GM18858 (cell line): ENCODE results near the gene C16orf89.
"Not testable (repeated sequence)": the region's sequence is repeated elsewhere in the genome, so short reads cannot be mapped to it uniquely, and the experiment has no call there.

ENCODE experiments used
- ATAC-seq: cut with Tn5 transposase; IDR thresholded peaks from one replicate; pipeline ENCODE4 v1.9.1; 2021; ENCODE audit not compliant: unreplicated experiment

The C16orf89 gene

DNA sequence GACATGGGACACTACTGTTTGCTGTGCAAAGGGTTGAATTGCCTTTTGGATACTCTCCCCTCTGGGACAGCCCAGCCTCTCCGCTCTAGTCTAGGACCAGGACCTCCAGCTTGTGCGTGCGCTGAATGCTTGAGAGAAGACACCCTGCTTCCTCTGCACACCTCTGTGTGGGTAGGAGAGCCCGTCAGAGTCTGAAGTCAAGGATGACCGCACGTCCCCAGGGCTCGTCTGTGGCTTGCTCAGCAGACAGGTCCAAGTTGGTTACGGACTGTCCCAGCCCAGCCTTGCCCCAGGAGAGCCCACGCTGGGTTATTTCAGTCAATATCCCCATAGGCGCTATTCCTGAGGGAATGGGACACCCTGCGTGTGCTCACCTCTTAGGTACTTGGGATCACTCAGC, 3.7 kb downstream of the C16orf89 start:
- no peak for ATAC-seq

DNA sequence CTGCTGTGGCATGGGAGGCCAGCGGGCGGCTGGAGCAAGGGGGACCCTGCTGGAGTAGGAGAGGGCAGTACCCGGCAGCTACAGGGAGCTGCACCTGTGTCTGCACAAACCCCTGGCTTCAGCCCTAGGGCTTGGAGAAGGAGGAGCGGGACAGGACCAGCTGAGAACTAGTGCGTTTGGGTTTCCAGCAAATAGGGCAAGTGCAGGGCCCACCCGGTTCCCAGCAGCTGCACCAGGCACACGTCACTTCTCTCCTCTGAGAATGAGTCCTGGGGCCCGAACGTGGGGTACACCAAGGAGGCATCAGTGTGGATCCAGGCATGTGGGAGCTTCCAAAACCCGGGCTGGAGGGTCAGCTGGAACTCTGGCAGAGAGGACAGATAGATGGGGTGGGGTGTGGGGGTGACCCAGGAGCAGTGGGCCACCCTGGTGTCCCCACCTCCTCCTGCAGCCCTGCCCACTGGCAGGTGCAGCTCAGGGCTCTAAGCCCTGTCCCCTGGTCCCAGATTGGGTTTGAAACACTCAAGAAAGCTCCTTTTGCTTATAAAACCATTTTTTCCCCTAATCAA, 5.6 kb downstream of the C16orf89 start:
- ATAC-seq = no peak

DNA sequence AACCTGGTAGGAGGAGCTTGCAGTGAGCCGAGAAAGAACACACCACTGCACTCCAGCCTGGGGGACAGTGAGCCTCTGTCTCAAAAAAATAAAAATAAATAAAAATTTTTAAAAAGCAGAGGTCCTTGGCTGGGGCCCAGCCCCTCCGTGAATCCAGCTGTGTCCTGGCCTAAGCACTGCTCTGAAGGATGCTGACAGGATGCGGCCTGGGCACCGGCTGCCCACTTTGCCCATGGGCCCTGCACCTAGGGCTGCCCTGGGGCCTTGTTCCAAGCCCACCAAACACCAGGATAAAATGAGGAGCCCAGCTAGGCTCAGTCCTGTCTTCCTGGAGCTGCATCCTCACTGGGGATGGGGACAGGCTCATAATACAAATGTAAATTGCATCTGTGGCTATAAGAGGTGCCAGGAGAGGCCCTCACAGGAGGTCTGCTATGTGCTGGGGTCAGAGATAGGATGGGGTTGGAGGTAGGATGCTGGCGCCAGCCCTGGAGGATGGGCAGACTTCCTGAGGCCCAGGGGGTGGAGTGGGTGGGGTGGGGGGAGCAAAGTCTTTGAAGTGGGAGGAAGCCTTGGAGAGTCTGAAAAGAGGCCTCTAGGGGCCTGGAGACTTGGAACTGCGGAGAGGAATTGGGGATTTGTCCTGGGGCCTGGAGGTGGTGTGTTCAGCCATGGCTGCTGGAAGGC, 6.2 kb downstream of the C16orf89 start:
- no peak for ATAC-seq

DNA sequence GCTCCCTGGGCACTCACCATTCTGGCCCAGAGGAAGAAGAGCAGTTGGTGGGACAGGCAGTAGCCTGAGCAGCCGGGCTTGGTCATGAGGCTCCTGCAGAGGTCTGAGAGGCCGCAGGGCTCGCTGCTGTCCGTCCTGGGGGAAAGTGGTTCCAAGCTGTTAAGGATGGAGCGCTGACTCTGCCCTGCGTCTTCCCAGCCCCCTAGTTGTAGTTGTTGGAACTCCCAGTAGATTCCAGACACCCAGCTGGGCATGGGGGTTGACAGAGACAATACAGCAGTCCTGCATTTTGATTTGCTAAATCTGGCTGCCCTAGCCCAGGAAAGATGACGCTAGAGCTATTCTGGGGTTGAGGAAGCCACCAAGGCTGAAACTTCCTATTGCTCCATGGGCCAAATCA, 7.3 kb downstream of the C16orf89 start:
- ATAC-seq = no peak

DNA sequence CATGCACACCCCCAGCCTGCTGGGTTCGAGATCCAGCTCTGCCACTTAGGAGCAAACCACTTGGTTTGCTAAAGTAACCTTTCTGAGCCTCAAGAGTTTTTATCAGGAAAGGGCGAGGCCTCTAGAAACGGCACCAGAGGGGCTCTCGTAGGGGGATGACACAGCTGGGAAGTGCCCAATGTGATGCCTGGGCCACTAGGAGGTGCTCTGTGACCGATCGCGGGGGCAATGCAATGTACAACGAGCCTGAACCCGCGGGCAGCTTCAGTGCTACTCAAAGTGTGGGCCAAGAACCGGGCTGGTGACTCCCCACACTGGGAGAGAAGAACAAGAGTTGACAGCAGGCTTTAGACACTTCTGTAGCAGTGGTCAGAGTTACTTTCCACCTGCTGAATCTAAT, 9.4 kb downstream of the C16orf89 start:
- ATAC-seq = peak; percentile 42

DNA sequence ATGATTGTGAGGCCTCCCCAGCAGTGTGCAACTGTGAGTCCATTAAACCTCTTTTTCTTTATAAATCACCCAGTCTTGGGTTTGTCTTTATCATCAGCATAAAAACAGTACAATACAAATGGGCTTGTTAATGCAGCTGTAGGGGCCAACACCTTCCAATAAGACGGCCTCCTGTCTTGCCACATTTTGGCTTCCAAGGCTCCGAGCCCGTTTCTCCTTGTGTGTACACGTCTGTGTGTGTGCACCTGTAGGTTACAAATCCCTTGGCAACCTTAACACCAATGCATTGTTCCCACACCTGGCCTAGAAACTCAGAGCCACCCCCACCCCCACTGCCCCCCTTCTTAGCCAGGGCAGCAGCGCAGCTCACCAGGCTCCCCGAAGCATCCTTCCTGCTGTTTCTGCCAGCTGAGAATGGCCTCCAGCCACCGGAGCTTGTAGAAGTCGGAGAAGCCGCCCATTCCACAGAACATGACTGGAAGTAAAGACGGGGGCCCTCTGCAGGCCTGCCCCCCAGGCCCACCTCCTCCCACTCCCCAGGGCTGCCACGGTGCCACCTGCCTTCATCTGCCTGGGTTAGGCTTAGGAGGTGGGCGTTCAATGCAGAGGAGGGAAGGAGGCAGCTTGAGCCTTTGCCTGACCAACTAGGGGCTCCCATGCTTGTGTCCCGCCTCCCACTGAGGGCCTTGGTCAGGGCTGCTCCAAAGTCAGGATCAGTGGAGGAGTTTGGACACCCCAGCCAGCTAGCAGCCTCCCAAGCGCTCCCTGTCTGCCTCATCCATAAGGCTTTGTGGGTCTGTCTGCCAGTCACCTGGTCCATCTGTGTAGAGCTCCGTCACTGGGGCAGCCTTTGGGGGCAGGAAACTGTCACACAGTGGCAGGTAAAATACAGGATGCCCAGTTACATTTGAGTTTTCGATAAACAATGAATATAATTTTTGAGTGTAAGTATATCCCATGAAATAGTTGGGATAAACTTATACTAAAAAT, 10.6 kb downstream of the C16orf89 start:
- ATAC-seq = no peak

DNA sequence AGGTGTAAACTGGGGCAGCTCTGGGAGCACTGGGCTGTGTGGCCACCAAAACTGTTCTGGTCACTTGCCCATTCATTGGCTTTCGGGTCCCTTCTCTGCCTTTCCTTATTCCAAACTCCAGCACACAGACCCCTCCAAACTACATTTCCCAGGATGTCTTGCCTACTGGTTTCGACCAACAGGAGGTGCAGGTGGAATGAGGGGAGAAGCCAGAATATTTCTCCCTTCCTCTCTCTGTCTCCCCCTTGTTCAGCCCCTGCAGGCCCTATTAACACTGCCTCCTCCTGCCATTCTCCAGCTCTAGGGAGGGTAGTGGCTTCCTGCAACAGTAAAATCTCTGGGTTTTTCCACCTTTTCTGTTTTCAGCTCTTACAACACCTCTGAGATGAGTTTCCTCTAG, 18.8 kb downstream of the C16orf89 start:
- ATAC-seq = no peak

DNA sequence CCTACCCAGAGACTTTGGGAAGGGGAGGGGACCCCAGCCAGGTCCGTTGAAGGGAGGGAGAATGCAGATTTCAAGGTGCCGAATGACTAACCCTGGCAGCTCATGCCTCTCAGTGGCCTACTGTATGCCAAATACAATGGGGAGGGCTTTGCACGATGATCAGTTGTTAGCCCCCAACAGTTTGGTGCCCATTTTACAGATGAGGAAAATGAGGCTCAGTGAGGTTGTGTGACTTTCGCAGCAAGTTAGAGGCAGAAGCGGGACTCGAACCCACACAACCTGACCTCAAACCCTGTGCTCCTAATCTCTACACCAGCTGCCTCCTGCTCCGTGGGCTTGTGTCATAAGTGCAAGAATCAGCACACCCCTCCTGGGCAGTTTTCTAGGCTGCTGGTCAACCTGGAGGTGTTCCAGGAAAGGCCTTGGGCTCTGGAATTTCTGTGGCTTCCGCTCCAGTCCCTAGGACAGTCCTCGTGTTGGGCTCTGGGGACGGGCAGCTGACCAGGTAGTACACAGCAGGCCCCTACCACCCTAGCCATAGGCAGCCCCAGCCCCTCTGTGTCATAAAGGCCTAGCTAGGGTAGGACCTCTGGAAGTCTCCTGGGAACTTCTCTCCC, 20.1 kb downstream of the C16orf89 start:
- ATAC-seq = no peak

DNA sequence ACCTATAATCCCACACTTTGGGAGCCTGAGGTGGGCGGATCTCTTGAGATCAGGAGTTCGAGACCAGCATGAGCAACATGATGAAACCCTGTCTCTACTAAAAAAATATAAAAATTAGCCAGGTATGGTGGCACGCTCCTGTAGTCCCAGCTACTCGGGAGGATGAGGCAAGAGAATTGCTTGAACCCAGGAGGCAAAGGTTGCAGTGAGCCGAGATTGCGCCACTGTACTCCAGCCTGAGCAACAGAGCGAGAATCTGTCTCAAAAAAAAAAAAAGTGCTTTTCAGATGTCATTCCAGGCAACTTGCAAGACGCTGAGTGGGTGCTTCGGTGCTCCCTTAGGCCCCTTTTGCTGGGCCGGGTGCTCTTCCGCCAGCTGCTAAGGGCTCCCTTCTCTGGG, 21.2 kb downstream of the C16orf89 start:
- ATAC-seq = not testable (repeated sequence)

DNA sequence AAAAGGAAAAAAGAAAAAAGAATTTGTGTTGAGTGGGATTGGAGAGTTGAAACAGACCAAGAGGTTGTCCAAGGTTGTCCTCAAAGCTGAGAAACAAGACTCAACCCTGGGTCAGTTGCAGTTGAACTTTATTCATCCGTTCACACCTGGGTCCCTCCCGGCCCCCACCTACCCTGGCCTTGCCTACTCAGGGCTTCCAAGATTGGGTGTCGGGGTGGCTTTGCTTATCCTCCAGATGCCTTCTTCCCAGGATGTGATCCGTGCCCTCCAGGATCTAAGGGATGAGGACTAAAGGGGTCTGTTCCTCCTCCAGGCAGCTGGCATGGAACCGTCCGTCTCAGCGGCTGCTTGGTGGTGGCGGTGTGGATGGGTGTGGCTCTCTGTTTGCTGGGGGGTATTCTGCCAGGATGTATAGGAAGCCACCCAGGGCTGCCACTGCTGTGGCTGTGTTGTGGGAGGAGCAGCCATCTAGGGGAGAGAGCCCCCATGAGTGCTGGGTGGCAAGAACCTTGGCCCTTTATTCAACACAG, 21.7 kb downstream of the C16orf89 start:
- no peak for ATAC-seq

DNA sequence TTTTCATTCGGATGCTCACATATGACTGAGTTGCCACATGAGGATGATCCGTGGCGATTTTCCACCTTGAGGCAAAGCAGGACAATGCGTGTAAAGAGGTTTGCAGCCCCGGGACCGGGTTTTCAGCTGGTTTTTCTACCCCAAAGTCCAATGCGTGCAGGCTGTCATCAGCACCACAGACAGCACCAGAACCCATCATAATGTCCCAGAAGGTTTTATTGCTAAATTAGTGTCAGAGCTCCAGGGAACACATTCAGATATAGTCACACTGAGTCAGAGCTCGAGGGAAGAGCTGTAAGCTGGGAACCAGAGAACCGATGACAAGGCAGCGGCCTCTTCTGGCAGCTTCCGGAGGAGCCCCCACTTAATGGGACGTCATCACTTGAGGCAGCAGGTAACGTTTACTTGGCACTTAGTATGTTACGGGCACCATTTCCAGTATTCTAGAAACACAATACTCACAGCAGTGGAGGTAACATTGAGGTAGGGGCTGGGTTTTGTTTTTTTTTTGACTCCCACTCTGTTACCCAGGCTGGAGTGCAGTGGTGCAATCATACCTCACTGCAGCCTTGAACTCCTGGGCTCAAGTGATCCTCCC, 23.1 kb downstream of the C16orf89 start:
- ATAC-seq = no peak

DNA sequence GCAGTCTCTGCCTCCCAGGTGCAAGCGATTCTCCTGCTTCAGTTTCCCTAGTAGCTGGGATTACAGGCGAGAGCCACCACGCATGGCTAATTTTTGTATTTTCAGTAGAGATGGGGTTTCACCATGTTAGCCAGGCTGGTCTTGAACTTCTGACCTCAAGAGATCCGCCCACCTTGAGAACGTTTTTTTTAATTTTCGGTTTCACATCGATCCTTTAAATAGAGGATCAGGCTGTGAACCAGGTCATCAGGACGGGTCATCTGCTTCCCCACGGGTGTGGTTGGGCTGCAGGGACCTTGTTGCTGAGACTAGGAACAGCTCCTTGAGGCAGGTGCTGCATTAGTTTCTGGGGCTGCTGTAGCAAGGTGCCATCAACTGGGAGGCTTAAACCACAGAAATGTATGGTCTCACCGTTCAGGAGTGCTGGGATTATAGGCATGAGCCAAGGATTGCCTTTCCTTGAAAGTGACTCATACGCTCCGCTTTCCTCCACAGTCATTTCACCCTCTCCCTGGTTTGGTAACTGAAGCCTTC, 24.1 kb downstream of the C16orf89 start:
- ATAC-seq = no peak

DNA sequence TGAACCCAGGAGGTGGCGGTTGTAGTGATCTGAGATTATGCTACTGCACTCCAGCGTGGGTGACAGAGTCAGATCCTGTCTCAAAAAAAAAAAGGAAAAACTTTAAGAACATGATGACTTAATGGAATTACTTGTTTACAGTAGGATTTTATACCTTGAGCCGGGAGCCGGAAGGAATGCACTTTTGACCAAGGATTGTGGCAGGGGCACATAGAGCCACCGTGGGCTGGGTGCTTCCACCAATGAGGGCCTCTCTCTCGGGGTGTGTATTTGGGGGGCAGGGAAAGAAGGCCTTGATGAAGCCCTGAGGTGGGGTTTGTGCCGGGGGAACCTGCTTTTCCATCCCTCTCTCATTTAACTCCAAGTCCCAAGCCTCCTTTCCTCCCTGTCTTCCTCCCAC, 25.3 kb downstream of the C16orf89 start:
- no peak for ATAC-seq

DNA sequence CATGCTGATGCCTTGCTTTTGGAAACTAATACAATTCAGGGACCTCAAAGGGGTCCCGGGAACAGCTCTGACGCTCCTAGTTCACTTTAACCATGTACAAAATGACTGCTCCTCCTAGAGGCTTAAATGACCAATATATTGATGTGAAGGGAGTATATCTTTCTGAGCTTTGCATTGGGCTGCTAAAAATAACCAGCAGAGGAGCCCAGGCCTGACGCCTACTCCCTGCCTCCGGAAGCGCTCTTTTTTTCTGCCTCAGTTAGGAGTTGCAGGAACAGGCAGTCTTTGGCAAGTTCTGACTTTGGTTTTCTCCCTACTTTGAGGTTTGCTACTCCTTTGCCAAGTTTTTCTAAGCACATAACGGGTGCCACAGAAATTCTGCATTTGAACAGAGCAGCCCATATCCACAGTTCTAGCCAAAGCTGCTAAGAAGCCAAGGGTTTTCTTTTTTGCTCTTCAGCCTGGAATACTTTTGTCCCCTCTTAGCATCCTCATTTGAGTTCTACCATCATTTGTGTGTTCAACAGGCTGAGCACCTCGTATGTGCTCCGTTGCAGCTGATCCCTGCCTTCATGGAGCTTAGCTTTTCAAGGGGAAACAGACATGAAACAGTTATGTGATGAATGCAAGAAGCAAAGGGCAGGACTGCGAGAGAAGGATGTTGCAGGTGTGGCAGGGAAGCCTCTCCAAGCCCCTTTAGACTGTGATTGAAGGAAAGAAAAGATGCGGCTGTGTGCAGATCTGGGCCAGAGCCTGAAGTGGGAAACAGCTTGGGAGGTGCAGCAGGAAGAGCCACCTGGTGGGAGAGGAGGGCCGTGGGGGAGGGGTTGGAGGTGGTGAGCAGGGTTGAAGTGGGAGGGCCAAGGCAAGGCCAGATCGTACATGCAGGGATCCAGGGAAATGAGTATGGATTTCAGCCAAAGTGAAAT, 29.3 kb downstream of the C16orf89 start:
- ATAC-seq = no peak

DNA sequence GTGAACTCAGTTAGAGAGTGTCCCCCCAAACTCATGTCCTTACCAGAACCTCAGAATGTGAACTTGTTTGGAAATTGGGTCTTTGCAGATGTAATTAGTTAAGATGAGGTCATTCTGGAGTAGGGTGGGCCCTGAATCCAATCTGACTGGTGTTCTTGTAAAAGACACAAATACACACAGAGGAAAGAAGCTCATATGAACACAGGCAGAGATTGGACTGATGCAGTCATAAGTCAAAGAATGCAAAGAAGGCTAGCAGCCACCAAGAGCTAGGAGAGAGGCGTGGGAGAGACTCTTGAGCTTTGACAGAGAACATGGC, 29.9 kb downstream of the C16orf89 start:
- no peak for ATAC-seq

DNA sequence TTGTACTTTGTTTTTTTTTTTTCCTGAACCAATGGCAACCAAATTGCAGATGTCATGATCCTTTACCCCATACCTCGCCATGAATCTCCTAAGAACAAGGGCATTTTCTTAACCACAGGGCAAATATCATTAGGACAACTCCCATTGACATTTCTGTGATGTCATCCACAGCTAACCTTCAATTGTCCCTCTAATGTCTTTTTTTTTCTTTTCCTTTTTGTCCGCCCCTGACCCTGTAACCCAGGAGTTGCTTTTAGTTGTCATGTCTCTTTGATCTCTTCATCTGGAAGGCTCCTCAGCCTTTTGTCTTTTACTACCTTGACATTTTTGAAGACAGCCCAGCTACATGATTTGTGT, 31.6 kb downstream of the C16orf89 start:
- no peak for ATAC-seq

DNA sequence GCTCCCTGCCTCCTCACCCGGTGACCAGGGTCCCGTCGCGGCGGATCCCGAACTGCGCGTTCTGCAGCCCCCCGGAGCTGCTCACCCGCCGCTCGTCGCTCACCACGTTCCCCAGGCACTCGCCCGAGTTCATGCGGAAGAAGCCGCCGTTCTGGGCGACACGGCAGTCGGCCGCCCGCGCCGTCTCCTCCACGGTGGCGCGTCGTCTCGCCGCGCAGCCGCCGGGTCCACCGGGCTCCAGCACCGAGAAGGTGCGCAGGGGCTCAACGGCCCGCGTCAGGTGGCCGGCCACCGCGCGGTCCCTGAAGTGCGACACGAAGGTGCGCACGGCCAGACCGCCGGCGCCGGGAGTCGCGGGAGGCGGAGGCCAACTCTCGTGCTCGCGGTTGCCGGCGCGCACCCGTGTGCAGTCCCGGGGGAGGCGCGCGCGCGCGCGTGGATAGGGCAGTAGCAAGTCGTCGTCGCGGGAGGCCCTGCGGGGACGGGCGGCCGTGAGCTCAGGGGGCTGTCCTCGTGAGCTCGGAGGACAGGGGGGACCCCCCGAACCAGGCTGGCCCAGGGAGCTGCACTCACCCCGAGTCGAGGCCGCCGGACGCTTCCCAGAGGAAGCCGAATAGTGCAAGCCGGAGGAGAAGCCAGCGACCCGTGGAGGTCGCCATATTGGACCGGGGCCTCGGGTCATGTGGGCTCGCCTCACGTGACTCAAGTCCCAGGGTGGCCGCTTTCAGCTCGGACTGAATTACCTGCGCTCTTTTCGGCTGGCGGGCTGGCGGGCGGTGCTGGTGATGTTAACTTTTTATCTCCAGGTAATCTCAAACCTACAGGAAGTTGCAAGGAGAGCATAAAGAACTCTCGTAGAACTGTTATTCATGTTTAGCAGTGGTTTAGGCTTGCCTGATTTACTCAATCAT, 32.2 kb downstream of the C16orf89 start, which contains the start of gene NAGPA:
TSS of gene NAGPA (minus strand) at position 680 of the 911 bp plus-strand sequence. CDS start at position 659, 21 bp downstream.
- peak; percentile 73 for ATAC-seq

DNA sequence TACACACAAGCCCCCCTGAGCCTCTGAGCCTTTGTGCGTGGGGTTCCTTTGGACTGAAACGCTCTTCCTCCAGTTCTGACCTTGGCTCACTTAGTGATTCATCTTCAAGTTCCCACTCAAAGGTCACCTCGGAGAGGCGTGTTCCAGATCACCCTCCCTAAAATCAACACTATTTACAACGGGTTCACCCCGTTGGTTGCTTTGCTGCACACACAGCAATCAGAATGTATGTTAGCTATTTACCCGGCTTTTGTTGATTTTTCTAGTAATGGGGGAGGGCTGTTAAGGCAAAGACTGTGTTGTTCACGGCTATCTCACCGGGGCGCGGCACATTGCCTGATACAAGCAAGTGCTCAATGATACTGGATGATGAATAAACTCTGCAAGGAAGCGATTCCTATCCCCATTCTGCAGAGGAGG, 33.0 kb downstream of the C16orf89 start:
- no peak for ATAC-seq
